HG03064 (cell line): ENCODE results near the gene PPP2R5C.
"Not testable (repeated sequence)": the region's sequence is repeated elsewhere in the genome, so short reads cannot be mapped to it uniquely, and the experiment has no call there.

Experiments
- ATAC-seq: cut with Tn5 transposase; IDR thresholded peaks from one replicate; pipeline ENCODE4 v1.9.1; 2021; ENCODE audit warnings: low read depth; ENCODE audit not compliant: unreplicated experiment

Gene PPP2R5C

GRCh38 chr14:101761032-101761880 lies at the start of gene PPP2R5C:
PPP2R5C (plus strand) TSS chr14:101761709; CDS start chr14:101761894, 185 bp downstream.
- ATAC-seq, result peak; percentile 58

- ATAC-seq, result not testable (repeated sequence)
Measured at GRCh38 chr14:101711857-101712233, 49.7 kb upstream of the PPP2R5C start.

- ATAC-seq, result not testable (repeated sequence)
Measured at GRCh38 chr14:101712341-101712740, 49.2 kb upstream of the PPP2R5C start.

GRCh38 chr14:101713091-101713490 lies 48.4 kb upstream of the PPP2R5C start:
- not testable (repeated sequence) for ATAC-seq

- no peak for ATAC-seq
Measured at GRCh38 chr14:101713621-101714349, 47.7 kb upstream of the PPP2R5C start.

- no peak for ATAC-seq
Measured at GRCh38 chr14:101714394-101714793, 47.1 kb upstream of the PPP2R5C start.

GRCh38 chr14:101715210-101716076 lies 46.1 kb upstream of the PPP2R5C start:
- no peak for ATAC-seq

- ATAC-seq, result no peak
Measured at GRCh38 chr14:101716077-101716950, 45.2 kb upstream of the PPP2R5C start.

- ATAC-seq, result no peak
Measured at GRCh38 chr14:101716956-101717662, 44.4 kb upstream of the PPP2R5C start.

GRCh38 chr14:101717663-101718490 lies 43.6 kb upstream of the PPP2R5C start:
- ATAC-seq, result no peak

GRCh38 chr14:101719045-101719645 lies 42.4 kb upstream of the PPP2R5C start:
- ATAC-seq, result no peak

GRCh38 chr14:101719708-101720107 lies 41.8 kb upstream of the PPP2R5C start:
- ATAC-seq, result no peak

GRCh38 chr14:101721111-101721510 lies 40.4 kb upstream of the PPP2R5C start:
- no peak for ATAC-seq

GRCh38 chr14:101721951-101722661 lies 39.4 kb upstream of the PPP2R5C start:
- ATAC-seq, result no peak

- no peak for ATAC-seq
Measured at GRCh38 chr14:101723061-101723595, 38.4 kb upstream of the PPP2R5C start.

- not testable (repeated sequence) for ATAC-seq
Measured at GRCh38 chr14:101725652-101726051, 35.9 kb upstream of the PPP2R5C start.
